CD4-positive, alpha-beta T cell (primary cell): Measurements from ENCODE around the gene KRIT1. TPM values are rescaled to one million over a fixed set of nuclear protein-coding genes. Genes with fewer than 3 reads are reported as not detected.

Experiments
- ATAC-seq: fragments of 200-7000 bp; cut with Tn5 transposase; one replicate; pipeline ENCODE4 v1.10.0; 2022; ENCODE audit warnings: mild to moderate bottlenecking; ENCODE audit not compliant: poor library complexity
- CTCF ChIA-PET: fragments of 350-600 bp; sonication (Branson Sonifier 250); formaldehyde crosslinking; loops from one replicate; lab custom pipeline; 2021; ENCODE audit warnings: antibody characterized with exemption, inconsistent platforms; lab: Charles Lee
- POLR2A ChIA-PET: fragments of 350-600 bp; sonication (Branson Sonifier 250); formaldehyde crosslinking; loops from one replicate; lab custom pipeline; 2021; ENCODE audit warnings: antibody characterized with exemption, inconsistent platforms; lab: Charles Lee
- DNase-seq, 14 experiments: peaks; one replicate each; pipeline ENCODE4 v3.0.0-alpha.2; 2013 to 2020; ENCODE audit warnings: mixed read lengths in 2 of 14
- H3K27ac ChIP-seq, 2 donors: one replicate each; pipeline versions ENCODE4 v1.5.1 to v1.7.0; 2013; ENCODE audit warnings: low read length in 2 of 2, low read depth in 1 of 2, mild to moderate bottlenecking in 1 of 2
- H3K27me3 ChIP-seq, 2 experiments: 1 replicate in 1 of 2; 2 replicates in 1 of 2; pipeline versions ENCODE4 v1.6.1 to v1.7.0; 2013; ENCODE audit warnings: low read length in 2 of 2, control low read depth in 1 of 2, mild to moderate bottlenecking in 1 of 2, moderate library complexity in 1 of 2; ENCODE audit not compliant: insufficient read depth in 2 of 2, control insufficient read depth in 1 of 2
- H3K36me3 ChIP-seq: one replicate; pipeline ENCODE4 v1.6.1; 2013; ENCODE audit warnings: low read length, control low read depth; ENCODE audit not compliant: insufficient read depth
- H3K4me1 ChIP-seq: one replicate; pipeline ENCODE4 v1.6.1; 2013; ENCODE audit warnings: low read length, control low read depth; ENCODE audit not compliant: insufficient read depth
- H3K4me3 ChIP-seq: one replicate; pipeline ENCODE4 v1.5.1; 2013; ENCODE audit warnings: mild to moderate bottlenecking, low read length, moderate library complexity
- H3K9me3 ChIP-seq, 2 experiments: 1 replicate in 1 of 2; 2 replicates in 1 of 2; pipeline versions ENCODE4 v1.6.1 to v1.7.0; 2013; ENCODE audit warnings: low read length in 2 of 2, mild to moderate bottlenecking in 2 of 2, control low read depth in 1 of 2, moderate library complexity in 1 of 2; ENCODE audit not compliant: control insufficient read depth in 1 of 2, insufficient read depth in 1 of 2
- H3K27ac Mint-ChIP-seq: one replicate; pipeline ENCODE4 v1.8.0; 2020; ENCODE audit warnings: mixed read lengths
- H3K27me3 Mint-ChIP-seq: one replicate; pipeline ENCODE4 v1.8.0; 2021; ENCODE audit warnings: mixed read lengths
- H3K36me3 Mint-ChIP-seq: one replicate; pipeline ENCODE4 v1.8.0; 2021; ENCODE audit warnings: low read depth, mixed read lengths
- H3K4me1 Mint-ChIP-seq: one replicate; pipeline ENCODE4 v1.8.0; 2021; ENCODE audit warnings: low read depth, mixed read lengths
- H3K4me3 Mint-ChIP-seq: one replicate; pipeline ENCODE4 v1.8.0; 2020; ENCODE audit warnings: mild to moderate bottlenecking, mixed read lengths
- H3K9me3 Mint-ChIP-seq: one replicate; pipeline ENCODE4 v1.8.0; 2020; ENCODE audit warnings: mixed read lengths
- intact Hi-C, 2 experiments: fragments of 100-400 bp; cut with DNase I in 1 of 2; cut with micrococcal nuclease in 1 of 2; formaldehyde crosslinking; loops; one replicate each; pipeline versions ENCODE4 v1.15.1 to v1.9.0; 2023 to 2025; cut with DNase I, micrococcal nuclease
- total RNA-seq, 174 experiments: library from RNA in 2 of 174; stranded (reverse) in 2 of 174; gene quantifications; one replicate each; pipeline ENCODE4 v1.2.3 and lab custom pipeline; 2021 to 2026
- TF ChIP-seq, protein P1 (sequence below): fragments of 200-600 bp; IDR thresholded peaks from one replicate; pipeline ENCODE4 v1.8.0; 2022; ENCODE audit warnings: antibody characterized with exemption, mild to moderate bottlenecking

The KRIT1 gene
- total RNA-seq, 2 experiments from 2014 or later: 28.6 to 28.7 TPM

DNA sequence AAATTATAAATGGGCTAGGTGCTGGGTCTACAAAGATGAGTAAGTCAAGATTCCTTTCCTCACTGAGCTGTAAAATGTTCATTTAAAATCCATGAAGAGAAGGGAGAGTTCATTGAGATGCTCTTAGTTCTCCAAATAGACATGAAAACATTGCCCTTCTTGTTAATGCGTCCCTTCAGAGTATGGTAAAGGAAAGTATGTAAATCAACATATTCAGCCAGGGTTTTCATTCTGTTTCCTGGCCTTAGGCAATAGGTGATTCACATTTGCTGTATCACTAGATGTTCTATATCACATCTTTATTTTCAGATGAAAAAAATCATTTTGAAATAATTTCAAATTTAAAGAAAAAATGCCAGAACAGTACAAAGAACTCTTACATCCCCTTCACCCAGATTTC is 5.5 kb upstream of the KRIT1 start:
- Mint-ChIP-seq H3K27ac (no peak overlapping the region), H3K9me3 (no peaks in the 10 kb centered on the region), H3K4me1 (peaks cover 67% of the 10 kb centered on the region), H3K36me3 (peaks cover 24% of the 10 kb centered on the region), H3K4me3 (no peak overlapping the region), H3K27me3 (no peaks in the 10 kb centered on the region)
- TF ChIP-seq, protein P1, sequence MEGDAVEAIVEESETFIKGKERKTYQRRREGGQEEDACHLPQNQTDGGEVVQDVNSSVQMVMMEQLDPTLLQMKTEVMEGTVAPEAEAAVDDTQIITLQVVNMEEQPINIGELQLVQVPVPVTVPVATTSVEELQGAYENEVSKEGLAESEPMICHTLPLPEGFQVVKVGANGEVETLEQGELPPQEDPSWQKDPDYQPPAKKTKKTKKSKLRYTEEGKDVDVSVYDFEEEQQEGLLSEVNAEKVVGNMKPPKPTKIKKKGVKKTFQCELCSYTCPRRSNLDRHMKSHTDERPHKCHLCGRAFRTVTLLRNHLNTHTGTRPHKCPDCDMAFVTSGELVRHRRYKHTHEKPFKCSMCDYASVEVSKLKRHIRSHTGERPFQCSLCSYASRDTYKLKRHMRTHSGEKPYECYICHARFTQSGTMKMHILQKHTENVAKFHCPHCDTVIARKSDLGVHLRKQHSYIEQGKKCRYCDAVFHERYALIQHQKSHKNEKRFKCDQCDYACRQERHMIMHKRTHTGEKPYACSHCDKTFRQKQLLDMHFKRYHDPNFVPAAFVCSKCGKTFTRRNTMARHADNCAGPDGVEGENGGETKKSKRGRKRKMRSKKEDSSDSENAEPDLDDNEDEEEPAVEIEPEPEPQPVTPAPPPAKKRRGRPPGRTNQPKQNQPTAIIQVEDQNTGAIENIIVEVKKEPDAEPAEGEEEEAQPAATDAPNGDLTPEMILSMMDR: no peak
- no peak for DNase-seq
- intact Hi-C loops: no loop called here
- Histone ChIP-seq H3K27me3 (no peaks in the 10 kb centered on the region), H3K27ac (no peak overlapping the region), H3K4me1 (peaks cover 7% of the 10 kb centered on the region), H3K4me3 (no peak overlapping the region), H3K9me3 (no peaks in the 10 kb centered on the region), H3K36me3 (no peaks in the 10 kb centered on the region)
- POLR2A ChIA-PET: no interaction called here
- CTCF ChIA-PET: no interaction called here
- ATAC-seq: no peak

DNA sequence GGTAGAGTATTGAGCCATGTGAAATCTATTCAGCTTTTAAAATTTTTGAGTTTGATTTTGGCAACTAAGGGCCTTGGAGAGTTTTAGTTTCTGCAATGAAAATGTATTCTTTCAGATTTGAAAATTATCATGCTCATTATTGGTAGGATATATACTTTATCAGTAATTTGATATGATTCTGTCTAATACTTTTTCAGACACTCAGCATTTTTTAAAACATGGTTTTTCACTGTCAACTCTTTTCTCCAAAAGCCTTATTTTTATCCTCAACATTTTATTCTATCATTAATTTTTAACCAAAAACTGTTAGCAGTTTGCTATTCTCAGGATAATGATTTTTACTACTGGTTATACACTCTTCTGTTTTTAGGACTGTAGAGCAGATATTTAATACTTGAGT is 4.9 kb upstream of the KRIT1 start:
- ATAC-seq (no peak), DNase-seq (no peak)
- Mint-ChIP-seq H3K36me3 (peaks cover 28% of the 10 kb centered on the region), H3K4me1 (peaks cover 64% of the 10 kb centered on the region), H3K27me3 (no peaks in the 10 kb centered on the region), H3K9me3 (no peaks in the 10 kb centered on the region), H3K4me3 (no peak overlapping the region), H3K27ac (no peak overlapping the region)
- Histone ChIP-seq H3K27me3 (no peaks in the 10 kb centered on the region), H3K27ac (no peak overlapping the region), H3K4me1 (peaks cover 8% of the 10 kb centered on the region), H3K36me3 (no peaks in the 10 kb centered on the region), H3K9me3 (no peaks in the 10 kb centered on the region), H3K4me3 (no peak overlapping the region)
- ChIA-PET CTCF (no interaction called here), POLR2A (no interaction called here)
- TF ChIP-seq, protein P1: no peak
- intact Hi-C loops: no loop called here

DNA sequence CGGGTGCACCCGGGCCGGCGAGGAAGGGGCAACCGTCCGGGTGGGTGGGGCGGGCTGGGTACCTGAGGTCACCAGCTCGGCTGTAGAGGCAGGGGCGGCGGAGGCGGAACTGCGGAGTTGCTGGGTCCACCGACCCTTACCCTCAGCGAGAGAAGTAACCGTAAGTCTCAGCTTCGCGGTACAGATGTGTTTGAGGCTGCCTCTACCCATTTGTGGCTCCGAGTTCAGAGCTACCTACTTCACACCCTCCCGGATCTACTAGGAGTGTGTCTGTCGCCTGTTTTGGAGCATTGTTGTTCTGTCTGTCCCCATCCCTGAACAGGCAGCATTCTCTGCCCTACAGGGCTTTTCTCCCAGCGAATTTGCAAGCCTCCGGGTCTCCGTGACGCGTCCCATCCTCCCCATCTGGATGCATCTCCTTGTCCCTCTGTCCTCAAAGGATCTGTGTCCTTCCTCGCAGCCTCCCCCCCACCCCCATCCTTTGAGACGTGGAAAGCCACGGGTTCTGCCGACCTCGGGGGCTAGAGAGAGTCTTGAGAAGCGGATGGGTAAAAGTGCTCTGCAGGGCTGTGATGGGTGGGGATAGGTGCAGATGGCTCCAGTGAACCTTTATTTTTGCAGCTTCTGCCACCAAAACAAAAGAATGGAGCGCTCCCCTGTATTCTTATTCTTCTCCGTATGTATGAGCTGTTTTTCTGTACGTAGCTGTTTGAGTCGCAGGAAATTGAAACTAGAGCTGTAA is 817 bp upstream of the KRIT1 start:
- intact Hi-C loops: loop anchor here (2.0 to 10.0 kb wide), 10 partner anchors 69 to 988 kb away; partner anchors contain the start of genes PEX1 (in 2 of the 2), RBM48 (in 2 of the 2), CDK6 (in 1 of the 2) and CYP51A1 (in 1 of the 2)
- Histone ChIP-seq H3K4me1 (peaks cover 17% of the 10 kb centered on the region), H3K9me3 (no peaks in the 10 kb centered on the region), H3K4me3 (peak overlapping the region; percentile 87), H3K27ac (peak overlapping the region in 1 of 2 donors; percentile 86), H3K27me3 (no peaks in the 10 kb centered on the region), H3K36me3 (peaks cover 4% of the 10 kb centered on the region)
- peak in 9 of 14 experiments; percentile 3 to 41 (median 10) for DNase-seq
- ChIA-PET POLR2A (interaction anchor here (0.6 to 3.4 kb wide), 12 partner anchors 12 to 1901 kb away, joined by 3 to 47 read pairs (median 7); partner anchors contain the start of genes AKAP9, CYP51A1, GATAD1 and LRRD1), CTCF (interaction anchor here (0.7 to 1.9 kb wide), 6 partner anchors 15 to 201 kb away, joined by 3 to 7 read pairs (median 4); partner anchors contain the start of genes CYP51A1 and GATAD1)
- H3K4me1 Mint-ChIP-seq: peaks cover 69% of the 10 kb centered on the region
- TF ChIP-seq, protein P1: no peak
- H3K36me3 Mint-ChIP-seq: peaks cover 36% of the 10 kb centered on the region
- peak overlapping the region; percentile 99 for H3K27ac Mint-ChIP-seq
- no peaks in the 10 kb centered on the region for H3K9me3 Mint-ChIP-seq
- peak; percentile 53 for ATAC-seq
- H3K27me3 Mint-ChIP-seq: no peaks in the 10 kb centered on the region
- H3K4me3 Mint-ChIP-seq: peak overlapping the region; percentile 96
